DOHH2 (cell line): ENCODE measurements around the gene STK32B.

Experiments used
- CTCF ChIP-seq: fragments of 200-600 bp; sonication (generic); IDR thresholded peaks from one replicate; pipeline ENCODE4 v1.5.1; 2014; ENCODE audit warnings: antibody characterized with exemption, mild to moderate bottlenecking, low read depth, low read length; ENCODE audit not compliant: poor library complexity, severe bottlenecking
- EZH2phosphoT487 ChIP-seq: fragments of 200-600 bp; sonication (generic); IDR thresholded peaks from 2 replicates; pipeline ENCODE4 v1.6.1; 2017; ENCODE audit warnings: borderline replicate concordance, mild to moderate bottlenecking, antibody characterized with exemption, low read length, moderate library complexity, mixed read lengths

DNA sequence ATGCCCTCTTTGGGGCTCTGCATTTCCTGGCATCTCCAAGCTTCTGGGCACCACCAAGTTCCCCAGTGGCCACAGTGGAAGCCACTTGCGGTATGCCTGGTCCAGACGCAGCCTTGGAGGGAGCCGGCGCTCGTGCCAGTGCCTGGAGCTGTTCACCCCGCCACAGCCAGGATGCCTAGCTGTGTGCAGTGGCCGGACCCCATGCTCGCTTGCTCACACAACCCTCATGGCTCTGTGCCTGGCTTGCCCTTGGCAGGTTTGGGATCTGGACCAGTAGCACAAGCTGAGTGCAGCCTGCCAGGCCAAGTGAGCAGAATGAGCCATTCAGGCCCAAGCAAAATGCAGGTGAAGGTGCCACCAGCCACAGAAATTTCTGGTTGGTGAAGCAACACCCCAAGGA is 373.6 kb downstream of the STK32B start:
- TF ChIP-seq CTCF (no peak), EZH2phosphoT487 (no peak)
